ENCODE data around the gene SKIL.

DNA sequence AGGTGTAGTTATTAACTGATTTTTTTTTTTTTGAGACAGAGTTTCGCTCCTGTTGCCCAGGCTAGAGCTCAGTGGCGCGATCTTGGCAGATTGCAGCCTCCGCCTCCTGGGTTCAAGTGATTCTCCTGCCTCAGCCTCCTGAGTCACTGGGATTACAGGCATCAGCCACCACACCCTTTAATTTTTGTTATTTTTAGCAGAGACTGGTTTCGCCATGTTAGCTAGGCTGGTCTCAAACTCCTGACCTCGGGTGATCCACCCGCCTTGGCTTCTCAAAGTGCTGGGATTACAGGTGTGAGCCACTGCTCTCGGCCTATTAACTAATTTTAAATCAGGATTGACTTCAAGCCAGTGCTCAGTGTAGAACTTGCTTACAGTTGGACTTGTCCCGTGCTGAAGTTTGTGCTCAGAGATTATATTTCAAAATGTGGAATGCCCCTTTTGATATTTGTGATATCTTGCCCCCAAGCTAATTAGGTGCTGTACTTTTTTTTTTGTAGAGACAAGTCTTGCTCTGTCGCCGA, 6.0 kb downstream of the SKIL start:
- TF ChIP-seq, protein P1, sequence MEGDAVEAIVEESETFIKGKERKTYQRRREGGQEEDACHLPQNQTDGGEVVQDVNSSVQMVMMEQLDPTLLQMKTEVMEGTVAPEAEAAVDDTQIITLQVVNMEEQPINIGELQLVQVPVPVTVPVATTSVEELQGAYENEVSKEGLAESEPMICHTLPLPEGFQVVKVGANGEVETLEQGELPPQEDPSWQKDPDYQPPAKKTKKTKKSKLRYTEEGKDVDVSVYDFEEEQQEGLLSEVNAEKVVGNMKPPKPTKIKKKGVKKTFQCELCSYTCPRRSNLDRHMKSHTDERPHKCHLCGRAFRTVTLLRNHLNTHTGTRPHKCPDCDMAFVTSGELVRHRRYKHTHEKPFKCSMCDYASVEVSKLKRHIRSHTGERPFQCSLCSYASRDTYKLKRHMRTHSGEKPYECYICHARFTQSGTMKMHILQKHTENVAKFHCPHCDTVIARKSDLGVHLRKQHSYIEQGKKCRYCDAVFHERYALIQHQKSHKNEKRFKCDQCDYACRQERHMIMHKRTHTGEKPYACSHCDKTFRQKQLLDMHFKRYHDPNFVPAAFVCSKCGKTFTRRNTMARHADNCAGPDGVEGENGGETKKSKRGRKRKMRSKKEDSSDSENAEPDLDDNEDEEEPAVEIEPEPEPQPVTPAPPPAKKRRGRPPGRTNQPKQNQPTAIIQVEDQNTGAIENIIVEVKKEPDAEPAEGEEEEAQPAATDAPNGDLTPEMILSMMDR (IDR thresholded peaks at IDR 0.05 in 4 of 5, conservative IDR thresholded peaks at IDR 0.05 in 1 of 5): no peak
- TF ChIP-seq POLR2A (IDR thresholded peaks at IDR 0.05): no peak
